GM21723 (cell line): ENCODE measurements around the gene SLC5A8.
"Not testable (repeated sequence)": the region's sequence is repeated elsewhere in the genome, so short reads cannot be mapped to it uniquely, and the experiment has no call there.

Source experiments
- ATAC-seq: cut with Tn5 transposase; IDR thresholded peaks from one replicate; pipeline ENCODE4 v1.9.1; 2021; ENCODE audit warnings: mild to moderate bottlenecking, moderate library complexity; ENCODE audit not compliant: unreplicated experiment

SLC5A8 gene

DNA sequence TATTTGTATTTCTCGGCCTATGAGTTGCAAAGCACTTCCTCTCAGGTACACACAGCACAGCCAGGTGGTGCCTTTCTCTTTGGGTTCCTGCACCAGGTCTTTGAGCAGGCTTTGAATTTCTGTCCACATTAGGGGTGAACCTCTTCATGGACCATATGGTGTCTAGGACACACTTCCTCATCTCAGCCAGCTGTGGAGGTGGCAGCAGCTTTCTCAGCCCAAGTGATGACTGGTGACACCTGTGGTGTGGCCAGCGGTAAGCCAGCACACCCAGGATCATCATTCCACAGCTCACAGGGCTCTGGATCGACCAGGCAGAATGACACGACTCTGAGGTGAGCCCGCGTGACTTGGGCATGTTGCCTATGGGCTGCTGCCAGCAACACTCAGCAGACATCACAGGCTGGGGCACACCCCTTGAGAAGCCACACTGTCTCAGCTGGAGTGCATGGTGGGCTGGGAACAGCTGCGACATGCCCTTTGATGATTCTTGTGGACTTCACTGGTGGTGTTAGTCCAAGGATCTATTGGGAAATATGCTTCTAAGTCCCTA lies 36.8 kb downstream of the SLC5A8 start:
- no peak for ATAC-seq

DNA sequence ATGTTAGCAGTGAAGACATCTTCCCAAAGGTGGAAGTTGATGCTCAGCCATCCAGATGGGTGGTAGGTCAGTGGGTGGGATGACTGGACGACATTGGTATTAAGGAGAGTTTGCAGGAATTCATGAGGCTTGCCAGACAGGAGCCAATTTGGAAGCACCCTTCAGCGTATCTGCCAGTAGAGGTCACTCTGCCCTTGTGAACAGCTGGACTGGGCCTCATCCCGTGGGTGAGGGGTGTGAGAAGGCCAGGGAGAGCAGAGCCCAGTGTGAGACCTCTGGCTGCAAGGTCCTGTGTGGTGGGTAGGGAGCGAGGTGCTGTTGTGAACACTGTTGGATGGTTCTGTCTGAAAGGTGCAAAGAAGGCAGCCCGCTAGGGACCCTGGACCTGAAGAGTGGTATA lies 37.7 kb downstream of the SLC5A8 start:
- ATAC-seq: no peak

- no peak for ATAC-seq
These were observed 42.0 kb downstream of the SLC5A8 start for GRCh38 chr12:101168001-101168400.

GRCh38 chr12:101166866-101167265 lies 43.2 kb downstream of the SLC5A8 start:
- ATAC-seq: no peak

DNA sequence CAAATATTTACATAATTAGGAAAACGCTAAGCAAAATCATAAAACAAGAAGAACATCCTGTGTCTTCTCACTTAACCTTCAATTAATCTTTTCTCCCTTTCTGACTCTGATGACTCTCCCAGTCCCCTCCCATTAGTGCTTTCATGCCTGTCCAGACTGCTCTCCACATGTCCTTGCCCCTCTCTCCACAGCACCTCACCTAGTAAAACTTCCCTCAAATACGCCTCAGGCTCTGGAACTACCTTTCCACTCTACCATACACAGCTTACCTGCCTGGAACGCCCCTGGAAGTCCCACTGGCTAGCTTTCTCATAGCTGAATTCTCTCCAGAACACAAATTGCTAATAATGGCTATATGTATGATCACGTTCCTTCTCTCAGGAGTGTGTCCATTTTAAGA lies 44.7 kb downstream of the SLC5A8 start:
- ATAC-seq: no peak

GRCh38 chr12:101145777-101146431 lies 64.1 kb downstream of the SLC5A8 start:
- ATAC-seq: not testable (repeated sequence)

DNA sequence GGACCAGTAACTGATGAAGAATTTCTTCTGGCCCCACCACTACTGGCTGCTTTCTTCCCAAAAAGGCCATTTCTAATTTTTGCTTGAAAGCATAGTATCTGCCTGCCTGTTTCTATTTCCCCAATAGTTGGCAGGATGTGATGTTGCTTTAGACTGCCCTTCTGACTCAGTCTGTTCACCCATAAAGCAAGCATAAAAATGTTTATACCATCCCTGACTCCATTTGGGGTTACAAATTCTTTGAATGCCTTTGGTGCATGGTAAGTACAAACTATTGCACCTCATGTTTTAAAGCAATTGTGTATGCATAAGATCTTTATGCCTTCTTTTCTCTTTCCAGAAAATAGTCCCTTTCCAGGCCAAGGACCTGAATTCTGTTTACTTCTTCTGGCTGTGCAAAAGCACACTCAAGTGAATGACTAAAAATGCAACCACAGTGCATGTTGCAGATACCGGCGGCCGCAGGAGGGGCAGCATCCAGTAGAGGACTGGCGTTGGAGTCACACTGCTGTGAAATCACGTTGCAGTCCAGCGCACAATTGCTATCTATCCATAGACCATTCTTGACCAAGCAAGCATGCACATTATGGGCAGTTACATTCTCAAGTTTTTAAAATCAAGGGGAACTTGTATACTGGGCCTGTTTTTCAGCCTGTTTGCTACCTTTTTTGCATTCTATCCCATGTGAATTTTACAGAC lies 82.4 kb downstream of the SLC5A8 start:
- ATAC-seq: no peak

GRCh38 chr12:101117842-101118241 lies 92.2 kb downstream of the SLC5A8 start:
- ATAC-seq: no peak

DNA sequence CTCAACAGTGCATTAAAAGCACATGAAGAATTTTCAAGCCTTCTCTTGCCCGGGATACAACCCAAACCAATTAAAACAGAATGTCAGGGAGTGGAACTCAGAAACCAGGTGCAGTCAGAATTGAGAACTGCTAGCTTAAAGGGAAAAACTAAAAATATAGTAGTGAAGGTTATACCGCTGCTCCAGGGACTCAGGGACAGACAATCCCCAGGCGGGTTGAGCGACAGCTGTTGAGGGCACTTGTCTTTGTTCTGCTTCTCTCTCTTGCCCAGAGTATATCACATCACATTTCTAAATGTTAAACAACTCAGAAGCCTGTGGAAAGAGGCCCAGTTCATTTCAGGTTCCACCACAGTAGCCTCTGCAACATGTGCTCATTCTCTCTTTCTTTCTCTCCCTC lies 93.1 kb downstream of the SLC5A8 start:
- no peak for ATAC-seq

DNA sequence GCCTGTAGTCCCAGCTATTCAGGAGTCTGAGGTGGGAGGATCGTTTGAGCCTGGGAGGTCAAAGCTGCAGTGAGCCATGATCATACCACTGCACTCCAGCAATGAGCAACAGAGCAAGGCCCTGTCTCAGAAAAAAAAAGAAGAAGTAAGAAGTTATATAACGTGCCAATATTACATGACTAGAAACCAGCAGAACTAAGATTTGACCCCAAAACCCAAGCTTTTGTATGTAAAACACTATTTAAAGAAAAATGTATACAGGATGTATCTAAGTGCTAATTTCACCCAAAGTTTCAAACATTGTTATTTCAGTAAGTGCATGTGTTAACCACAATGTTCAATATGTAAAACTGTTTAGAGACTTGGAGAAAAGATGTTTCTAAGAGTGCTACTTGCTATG lies 94.7 kb downstream of the SLC5A8 start:
- ATAC-seq: peak; percentile 54

DNA sequence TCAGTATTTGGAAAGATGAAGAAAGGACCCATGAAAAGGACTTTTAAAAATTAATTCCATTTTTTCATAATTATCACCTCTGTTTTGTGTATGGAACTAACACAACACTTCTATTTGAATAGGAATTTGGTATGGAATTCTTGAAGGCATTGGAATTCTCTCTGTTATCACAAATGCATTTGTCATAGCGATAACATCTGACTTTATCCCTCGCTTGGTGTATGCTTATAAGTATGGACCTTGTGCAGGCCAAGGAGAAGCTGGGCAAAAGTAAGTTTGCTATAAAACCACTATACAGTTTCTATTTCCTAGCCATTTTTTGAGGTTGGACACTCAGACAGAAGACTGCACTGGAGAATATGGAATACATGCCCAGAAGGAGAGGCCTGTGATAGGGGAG lies 98.6 kb downstream of the SLC5A8 start:
- ATAC-seq: no peak

DNA sequence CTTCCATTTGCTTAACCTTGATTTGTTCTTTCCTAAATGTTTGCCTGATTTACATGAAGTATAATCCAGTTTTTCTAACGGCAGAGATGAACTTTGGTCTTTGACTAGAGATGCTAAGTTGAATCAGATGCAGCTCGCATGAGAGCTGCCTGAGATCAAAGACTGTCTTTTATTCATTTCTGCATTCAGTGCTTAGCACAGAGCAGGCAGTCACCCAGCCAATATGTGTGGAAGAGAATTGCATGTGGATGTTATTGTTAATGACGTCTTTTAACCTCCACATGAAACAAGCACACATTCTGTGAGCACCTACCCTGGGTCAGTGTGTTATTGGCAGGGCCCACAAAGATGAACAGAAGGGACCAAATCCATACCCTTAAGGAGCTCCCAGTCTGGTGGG lies 99.2 kb downstream of the SLC5A8 start:
- no peak for ATAC-seq

- no peak for ATAC-seq
These were observed 101.9 kb downstream of the SLC5A8 start for GRCh38 chr12:101108130-101108529.

GRCh38 chr12:101107032-101107763 lies 102.8 kb downstream of the SLC5A8 start:
- ATAC-seq: no peak
